GM03348 (cell line): ENCODE results near the gene ZNF146.
"Not testable (repeated sequence)": the region's sequence is repeated elsewhere in the genome, so short reads cannot be mapped to it uniquely, and the experiment has no call there.

Experiments used
- DNase-seq: peaks from one replicate; pipeline ENCODE4 v3.0.0; 2012; ENCODE audit warnings: low spot score

The ZNF146 gene

DNA sequence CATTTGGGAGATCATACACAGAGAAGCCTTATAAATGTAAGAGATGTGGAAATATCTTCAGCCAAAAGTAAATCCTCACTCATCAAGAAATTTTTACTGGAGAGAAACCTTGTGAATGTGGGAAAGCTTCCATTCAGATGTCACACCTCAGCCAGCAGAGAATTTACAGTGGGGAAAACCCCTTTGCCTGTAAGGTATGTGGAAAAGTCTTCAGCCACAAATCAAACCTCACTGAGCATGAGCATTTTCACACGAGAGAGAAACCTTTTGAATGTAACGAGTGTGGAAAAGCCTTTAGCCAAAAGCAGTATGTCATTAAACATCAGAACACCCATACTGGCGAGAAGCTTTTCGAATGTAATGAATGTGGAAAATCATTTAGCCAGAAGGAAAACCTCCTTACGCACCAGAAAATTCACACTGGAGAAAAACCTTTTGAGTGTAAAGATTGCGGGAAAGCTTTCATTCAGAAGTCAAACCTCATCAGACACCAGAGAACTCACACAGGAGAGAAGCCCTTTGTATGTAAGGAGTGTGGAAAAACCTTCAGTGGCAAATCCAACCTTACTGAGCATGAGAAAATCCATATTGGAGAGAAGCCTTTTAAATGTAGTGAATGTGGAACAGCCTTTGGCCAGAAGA is 21.5 kb downstream of the ZNF146 start:
- no peak for DNase-seq

DNA sequence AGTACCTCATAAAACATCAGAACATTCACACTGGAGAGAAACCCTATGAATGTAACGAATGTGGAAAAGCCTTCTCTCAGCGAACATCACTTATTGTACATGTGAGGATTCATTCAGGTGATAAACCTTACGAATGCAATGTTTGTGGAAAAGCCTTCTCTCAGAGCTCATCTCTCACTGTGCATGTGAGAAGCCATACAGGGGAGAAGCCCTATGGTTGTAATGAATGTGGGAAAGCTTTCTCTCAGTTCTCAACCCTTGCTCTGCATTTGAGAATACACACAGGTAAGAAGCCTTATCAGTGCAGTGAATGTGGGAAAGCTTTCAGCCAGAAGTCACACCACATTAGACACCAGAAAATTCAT is 22.0 kb downstream of the ZNF146 start:
- DNase-seq, result no peak

DNA sequence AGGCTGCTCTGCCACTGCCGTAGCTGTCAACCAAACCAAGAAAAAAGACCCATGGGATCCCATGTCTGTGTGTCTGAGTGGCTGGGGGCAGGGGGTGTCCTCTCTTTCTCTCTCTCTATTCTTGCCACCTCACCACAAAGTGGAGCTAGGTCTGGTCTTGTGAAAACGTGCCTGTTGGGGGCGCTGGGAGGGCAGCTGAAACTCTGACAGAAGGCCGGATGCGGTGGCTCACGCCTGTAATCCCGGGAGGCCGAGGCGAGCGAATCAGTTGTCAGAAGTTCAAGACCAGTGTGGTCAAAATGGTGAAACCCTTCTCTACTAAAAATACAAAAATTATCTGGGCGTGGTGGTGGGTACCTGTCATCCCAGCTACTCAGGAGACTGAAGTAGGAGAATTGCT is 29.2 kb downstream of the ZNF146 start:
- no peak for DNase-seq

DNA sequence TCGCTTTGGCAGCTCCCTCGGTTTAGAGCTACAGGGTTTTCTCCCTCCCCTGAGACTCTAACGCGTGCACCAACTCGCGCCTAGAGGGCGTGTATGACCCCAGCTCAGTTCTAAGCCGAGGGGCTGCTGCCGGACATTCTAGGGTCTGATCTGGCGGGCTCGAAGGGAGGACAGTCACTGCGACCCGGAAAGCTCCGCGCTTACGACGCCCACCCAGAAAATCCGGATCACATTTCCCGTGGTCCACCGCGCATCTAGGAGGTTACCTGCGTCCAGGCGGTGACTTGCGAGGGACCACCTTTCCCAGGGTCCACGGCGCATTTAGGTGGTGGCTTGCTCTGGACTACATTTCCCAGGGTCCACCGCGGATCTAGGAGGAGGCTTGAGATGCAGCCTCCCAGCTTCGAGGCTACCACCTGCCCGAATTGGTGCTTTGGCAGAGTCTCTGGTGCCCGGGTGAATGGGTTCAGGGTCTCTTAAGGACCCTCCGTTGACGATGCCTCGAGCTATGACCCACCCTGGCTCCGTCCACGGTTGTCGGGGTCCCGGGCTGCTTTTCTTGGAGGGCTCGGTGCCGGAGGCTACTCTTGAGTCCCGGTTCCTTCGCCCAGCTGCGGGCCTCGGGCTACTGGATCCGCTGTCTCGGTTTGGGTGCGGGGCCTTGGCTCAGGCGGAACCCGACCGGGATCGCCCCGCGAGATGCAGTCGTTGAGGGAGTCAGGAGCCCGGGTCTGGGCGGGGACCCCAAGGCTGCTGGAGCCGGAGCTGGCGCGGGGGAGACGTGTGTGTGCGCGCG is 30.5 kb downstream of the ZNF146 start:
- peak; percentile 35 for DNase-seq

DNA sequence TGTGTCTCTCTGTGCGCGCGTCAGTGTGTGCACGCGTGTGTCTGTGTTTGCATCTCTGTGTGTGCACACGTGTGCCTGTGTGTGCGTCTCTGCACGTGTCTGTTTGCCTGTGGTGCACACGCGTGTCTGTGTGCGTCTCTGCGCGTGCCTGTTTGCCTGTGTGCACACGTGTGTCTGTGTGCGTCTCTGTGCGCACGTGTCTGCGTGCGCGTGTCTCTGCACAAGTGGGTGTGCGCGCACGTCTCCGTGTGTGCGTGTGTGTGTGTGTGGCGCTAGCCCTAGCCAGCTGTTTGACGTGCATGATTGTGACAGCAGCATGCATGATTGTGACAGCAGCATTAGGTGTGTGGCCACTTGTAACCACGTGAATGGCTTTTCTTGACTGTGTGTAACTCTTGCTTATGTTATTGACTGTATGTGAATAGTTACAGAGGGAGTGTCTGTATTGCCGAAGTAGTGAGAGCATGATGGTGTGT is 31.1 kb downstream of the ZNF146 start:
- no peak for DNase-seq

DNA sequence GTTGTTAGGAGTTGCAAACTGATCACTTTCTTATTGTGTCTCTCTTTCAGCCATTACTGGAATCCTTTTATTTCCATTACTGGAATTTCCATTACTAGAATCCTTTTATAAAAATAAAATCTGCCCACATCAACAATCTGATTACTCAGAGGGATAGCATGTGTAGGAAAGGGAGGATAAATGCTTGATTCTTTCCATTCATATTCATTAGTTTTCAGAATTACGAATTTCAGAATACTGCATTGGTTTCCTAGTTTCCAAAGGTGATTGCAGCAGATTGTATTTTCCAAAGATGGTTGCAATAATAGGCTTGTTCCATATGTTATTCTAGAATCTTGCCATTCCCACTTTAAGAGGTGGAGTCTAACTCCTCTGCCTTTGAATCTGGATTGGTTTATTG is 37.1 kb downstream of the ZNF146 start:
- DNase-seq, result no peak

DNA sequence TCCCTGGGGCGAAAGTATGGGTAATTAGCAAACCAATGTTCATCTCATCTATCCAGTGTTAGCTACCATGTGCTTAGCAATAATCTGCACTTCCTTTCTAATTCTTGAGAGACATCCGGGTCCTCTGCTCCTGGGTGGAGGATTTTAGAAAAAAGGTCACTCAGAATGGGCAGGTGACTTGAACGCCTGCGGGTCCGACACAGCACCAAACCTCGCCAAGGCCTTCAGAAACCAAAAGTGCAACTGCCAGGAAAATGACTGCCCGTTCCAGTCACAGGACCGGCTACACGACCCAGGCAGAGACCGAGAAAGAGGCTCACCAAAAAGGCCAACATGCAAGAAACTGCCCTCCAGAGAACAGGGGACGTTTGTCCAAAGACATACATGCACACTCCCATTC is 39.9 kb downstream of the ZNF146 start:
- DNase-seq, result no peak

DNA sequence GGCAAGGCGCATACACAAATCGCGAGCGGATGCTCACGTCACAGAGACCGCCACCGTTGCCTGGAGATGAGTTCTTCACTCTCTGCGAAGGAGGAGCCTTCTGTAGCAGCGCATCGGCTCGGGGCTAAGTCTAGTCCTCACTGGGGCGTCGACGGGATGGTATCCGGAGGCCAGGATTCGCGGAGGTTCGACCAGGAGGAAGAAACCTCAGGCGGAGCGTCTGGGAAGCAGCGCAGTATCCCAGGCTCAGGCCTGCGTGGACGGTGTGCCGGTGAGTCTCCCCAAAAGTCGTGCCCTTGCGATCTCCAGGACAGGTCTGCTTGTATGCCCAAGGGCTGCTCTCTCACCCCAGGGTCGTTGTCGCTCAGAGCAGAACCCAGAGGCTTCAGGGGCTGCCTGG is 40.4 kb downstream of the ZNF146 start:
- DNase-seq, result no peak

DNA sequence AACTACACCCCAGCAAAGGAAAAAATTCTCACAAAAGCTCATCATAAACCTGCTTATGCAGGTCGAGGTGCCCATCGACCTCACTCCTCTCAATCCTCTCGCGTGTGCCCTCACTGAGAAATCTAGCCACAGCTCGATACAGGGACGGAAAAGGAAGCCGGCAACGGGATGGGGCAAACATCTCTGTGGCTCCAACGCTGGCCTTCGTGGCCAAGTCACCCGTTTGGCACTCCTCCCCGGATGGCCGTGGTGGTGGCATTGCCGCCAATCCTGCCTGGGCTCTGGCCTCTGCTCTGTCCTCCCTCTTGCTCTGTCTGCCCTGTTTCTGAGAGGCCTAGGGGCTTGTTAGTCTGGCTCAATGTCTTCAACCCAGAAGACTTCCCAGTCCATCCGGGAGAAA is 41.2 kb downstream of the ZNF146 start:
- no peak for DNase-seq

DNA sequence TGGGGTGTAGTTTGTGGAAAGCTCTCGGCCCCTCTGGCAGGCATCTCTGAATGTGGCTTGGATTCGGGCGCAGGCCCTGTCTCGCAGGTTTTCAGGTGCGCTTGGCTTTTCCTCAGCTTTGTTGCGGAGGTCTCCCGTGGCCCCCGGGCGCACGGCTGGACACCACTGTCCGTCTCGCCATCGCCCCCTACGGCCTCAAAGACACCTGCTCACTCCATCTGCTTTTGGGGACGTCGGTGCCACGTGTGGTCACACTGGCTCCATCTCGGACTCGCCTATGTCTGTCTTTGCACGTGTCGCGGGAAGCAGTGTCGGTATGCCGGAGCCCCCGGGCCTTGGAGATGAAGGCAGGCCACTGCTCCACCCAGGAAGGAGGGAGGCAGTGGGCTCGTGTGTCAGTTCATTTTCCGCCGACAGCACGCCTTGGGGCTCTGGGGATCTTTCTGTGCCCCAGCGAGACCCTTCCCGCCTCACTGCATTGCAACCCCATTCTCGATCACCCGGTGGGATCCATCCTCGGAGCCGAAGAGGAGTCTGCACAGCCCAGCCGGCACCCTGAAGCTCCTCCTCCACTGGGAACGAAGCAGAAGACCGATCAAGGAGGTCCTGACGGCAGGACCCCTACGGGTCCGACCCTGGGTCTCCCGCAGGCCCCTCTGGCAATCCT is 42.1 kb downstream of the ZNF146 start:
- DNase-seq, result no peak

DNA sequence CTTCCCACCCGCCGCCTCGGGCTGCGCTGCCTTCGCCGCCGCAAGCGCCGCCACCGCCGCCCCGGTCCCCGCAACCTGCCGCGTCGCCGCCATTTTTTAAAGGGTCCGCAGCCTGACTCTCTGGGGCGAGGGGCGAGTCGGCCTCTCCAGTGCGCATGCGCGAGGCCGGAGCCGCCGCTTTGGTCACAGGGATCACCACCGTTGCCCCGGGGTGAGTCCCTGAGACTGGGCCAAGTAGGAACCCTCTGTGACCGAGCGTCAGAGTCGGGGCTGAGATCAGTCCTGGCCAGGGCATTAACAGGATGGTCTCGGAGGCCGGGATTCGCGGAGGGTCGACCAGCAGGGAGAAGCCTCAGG is 42.6 kb downstream of the ZNF146 start:
- DNase-seq, result peak; percentile 28

DNA sequence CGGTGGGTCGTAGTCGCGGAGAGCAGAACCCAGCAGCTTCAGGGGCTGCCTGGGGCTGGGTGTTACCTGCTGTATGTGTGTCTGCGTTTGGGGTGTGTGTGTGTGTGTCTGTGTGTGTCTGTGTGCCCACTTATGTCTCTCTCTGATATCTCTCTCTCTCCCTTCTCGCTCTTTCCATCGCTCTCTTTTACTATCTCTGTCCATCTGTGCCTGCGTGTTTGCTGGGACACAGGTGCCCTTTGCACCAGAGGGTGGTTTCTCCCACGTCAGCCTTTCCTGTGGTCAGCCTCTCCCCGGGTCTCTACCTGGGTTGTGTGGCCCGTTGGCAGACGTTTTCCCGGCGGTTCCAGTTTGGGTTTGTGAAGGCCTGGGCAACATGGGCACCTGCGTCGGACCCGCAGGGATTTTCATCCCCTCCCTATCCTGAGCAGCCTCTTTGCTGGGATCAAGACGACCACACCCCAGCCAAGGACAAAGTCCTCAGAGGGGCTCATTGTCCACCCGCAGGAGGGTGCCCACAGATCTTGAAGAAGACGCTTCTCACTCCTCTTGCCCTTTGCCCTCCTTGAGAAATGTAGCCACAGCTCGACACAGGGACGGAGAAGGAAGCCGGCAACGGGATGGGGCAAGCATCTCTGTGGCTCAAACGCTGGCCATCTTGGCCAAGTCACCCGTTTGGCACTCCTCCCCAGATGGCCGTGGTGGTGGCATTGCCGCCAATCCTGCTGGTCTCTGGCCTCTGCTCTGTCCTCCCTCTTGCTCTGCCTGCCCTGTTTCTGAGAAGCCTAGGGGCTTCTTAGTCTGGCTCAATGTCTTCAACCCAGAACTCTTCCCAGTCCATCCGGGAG is 43.3 kb downstream of the ZNF146 start:
- no peak for DNase-seq

DNA sequence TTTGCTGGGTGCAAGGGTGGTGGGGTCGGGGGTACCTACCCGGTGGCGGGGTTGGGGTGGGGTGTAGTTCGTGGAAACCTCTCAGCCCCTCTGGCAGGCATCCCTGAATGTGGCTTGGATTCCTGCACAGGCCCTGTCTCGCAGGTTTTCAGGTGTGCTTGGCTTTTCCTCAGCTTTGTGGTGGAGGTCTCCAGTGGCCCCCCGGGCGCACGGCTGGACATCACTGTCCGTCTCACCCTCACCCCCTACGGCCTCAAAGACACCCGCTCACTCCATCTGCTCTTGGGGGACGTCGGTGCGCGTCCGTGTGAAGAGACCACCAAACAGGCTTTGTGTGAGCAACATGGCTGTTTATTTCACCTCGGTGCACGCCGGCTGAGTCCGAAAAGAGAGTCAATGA is 44.3 kb downstream of the ZNF146 start:
- no peak for DNase-seq

DNA sequence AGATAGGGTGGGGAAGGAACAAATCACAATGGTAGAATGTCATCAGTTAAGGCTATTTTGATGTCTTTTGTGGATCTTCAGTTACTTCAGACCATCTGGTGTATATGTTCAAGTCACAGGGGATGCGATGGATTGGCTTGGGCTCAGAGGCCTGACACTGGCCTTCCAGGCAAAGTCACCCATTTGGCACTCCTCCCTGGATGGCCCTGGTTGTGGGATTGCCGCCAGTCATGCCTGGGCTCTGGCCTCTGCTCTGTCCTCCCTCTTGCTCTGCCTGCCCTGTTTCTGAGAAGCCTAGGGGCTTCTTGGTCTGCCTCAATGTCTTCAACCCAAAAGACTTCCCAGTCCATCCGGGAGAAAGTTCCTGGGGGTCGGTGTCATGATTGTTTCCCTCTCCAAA is 50.2 kb downstream of the ZNF146 start:
- no peak for DNase-seq

DNA sequence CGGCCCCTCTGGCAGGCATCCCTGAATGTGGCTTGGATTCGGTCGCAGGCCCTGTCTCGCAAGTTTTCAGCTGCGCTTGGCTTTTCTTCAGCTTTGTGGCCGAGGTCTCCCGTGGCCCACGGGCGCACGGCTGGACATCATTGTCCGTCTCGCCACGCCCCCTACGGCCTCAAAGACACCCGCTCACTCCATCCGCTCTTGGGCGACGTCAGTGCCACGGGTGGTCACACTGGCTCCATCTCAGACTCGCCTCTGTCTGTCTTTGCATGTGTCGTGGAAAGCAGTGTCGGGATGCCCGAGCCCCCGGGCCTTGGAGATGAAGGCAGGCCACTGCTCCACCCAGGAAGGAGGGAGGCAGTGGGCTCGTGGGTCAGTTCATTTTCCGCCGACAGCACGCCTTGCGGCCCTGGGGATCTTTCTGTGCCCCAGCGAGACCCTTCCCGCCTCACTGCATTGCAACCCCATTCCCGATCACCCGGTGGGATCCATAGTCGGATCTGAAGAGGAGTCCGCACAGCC is 51.0 kb downstream of the ZNF146 start:
- DNase-seq, result no peak

DNA sequence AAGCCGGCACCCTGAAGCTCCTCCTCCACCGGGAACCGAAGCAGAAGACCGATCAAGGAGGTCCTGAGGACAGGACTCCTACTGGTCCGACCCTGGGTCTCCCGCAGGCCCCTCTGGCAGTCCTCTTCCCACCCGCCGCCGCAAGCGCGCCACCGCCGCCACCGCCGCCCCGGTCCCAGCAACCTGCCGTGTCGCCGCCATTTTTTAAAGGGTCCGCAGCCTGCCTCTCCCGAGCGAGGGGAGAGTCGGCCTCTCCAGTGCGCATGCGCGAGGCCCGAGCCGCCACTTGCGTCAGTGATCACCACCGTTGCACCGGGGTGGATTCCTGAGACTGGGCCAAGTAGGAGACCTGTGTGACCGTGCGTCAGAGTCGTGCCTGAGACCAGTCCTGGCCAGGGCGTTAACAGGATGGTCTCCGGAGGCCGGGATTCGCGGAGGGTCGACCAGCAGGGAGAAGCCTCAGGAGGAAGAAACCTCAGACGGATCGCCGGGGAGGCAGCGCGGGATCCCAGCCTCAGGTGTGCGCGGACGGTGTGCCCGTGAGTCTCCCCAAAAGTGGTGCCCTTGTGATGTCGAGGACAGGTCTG is 51.6 kb downstream of the ZNF146 start:
- DNase-seq, result no peak

DNA sequence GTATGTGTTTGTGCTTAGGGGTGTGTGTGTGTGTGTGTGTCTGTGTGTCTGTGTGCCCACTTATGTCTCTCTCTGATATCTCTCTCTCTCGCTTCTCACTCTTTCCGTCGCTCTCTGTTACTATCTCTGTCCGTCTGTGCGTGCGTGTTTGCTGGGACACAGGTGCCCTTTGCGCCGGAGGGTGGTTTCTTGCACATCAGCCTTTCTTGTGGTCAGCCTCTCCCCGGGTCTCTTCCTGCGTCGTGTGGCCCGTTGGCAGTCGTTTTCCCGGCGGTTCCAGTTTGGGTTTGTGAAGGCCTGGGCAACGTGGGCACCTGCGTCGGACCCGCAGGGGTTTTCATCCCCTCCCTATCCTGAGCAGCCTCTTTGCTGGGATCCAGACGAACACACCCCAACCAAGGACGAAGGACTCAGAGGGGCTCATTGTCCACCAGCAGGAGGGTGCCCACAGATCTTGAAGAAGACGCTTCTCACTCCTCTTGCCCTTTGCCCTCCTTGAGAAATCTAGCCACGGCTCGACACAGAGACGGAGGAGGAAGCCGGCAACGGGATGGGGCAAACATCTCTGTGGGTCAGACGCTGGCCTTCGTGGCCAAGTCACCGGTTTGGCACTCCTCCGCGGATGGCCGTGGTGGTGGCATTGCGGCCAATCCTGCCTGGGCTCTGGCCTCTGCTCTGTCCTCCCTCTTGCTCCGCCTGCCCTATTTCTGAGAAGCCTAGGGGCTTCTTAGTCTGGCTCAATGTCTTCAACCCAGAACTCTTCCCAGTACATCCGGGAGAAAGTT is 52.3 kb downstream of the ZNF146 start:
- no peak for DNase-seq

DNA sequence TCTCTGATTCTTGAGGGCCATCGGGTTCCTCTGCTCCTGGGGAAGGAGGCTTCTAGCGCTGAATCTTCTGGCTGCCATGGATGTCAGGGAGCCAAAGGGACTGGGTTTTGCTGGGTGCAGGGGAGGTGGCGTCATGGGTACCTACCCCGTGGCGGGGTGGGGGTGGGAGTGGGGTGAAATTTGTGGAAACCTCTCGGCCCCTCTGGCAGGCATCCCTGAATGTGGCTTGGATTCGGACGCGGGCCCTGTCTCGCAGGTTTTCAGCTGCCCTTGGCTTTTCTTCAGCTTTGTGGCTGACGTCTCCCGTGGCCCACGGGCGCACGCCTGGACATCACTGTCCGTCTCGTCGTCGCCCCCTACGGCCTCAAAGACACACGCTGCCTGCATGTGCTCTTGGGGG is 53.2 kb downstream of the ZNF146 start:
- DNase-seq, result not testable (repeated sequence)

DNA sequence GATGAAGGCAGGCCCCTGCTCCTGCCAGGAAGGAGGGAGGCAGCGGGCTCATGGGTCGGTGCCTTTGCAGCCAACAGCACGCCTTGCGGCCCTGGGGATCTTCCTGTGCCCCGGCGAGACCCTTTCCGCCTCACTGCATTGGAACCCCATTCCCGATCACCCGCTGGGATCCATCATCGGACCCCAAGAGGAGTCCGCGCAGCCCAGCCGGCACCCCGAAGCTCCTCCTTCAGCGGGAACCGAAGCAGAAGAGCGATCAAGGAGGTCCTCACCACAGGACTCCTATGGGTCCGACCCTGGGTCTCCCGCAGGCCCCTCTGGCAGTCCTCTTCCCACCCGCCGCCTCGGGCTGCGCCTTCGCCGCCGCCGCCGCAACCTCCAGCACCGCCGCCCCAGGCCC is 53.7 kb downstream of the ZNF146 start:
- DNase-seq, result not testable (repeated sequence)

DNA sequence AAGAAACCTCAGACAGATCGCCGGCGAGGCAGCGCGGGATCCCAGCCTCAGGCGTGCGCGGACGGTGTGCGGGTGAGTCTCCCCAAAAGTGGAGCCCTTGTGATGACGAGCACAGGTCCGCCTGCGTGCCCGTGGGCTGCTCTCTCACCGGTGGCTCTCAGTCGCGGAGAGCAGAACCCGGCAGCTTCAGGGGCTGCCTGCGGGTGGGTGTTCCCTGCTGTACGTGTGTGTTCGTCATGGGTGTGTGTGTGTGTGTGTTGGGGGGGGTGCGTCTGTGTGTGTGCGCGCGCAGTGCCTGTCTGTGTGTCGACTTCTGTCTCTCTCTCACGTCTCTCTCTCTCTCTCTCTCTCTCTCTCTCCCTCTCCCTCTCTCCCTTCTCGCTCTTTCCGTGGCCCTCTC is 54.4 kb downstream of the ZNF146 start:
- not testable (repeated sequence) for DNase-seq
